ENCODE results near the gene MRPS18B.

MRPS18B gene

GRCh38 chr6:30610065-30610464, 7.6 kb upstream of the MRPS18B start:
- FAIRE-seq = no peak

DNA sequence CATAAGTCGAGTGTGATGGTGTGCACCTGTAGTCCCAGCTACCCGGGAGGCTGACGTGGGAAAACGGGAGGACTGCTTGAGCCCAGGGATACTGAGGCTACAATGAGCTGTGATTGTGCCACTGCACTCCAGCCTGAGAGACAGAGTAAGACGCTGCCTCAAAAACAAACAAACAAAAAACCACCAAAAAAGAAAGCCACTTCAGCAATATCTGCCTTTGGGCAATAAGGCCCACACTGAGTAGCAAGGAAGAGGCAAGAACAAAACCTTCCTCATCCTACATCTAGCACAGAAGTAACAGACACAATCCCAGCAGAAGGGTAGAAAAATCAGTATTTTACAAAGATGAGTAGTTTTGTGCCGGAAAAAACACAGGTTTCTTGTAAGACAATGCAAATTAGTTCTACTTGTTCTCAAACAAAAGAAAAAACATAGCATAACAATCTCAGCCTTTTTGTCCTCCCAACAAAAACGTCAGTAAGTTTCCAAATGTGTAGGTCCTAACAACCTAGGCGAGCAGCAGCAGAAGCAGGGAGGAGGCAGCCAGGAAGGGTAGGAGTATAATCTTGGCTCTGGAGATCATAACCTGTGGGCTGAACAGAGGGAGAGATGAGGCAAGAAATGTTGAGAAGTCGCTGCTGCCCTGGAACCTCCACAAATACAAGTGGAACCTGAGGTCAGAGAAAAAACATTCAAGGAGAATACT, 6.3 kb upstream of the MRPS18B start:
- FAIRE-seq = no peak

- no peak for FAIRE-seq
Measured at GRCh38 chr6:30611856-30612194, 5.8 kb upstream of the MRPS18B start.

- FAIRE-seq = no peak
Measured at GRCh38 chr6:30612213-30612612, 5.4 kb upstream of the MRPS18B start.

DNA sequence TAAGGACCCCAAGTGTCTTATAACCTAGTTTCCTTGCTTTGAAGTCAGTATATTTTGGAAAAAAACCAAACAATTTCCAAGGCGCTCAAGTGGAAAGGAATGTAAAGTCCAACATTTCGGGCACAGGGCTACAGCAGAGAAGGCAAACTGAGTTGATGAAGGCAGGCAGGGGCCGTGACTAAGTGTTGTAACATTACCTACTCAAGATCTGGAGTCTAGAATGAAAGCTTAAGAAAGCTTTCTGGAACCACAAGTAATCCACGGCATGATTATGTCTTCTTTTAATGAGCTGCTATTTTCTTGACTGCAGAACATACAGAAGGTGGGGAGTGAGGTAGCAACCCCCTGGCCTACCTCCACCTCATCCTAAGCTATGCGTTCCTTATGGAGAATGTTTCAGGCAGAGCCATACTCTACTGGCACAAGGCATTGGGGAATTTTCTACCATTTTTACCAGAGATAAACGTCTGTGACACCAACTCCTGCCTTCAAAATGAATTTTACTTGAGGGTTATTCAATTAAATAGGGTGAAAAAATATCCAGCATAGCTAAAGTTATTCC, 4.9 kb upstream of the MRPS18B start:
- no peak for FAIRE-seq

- FAIRE-seq = no peak
Measured at GRCh38 chr6:30613251-30614043, 4.2 kb upstream of the MRPS18B start.

GRCh38 chr6:30614044-30614842, 3.4 kb upstream of the MRPS18B start:
- no peak for FAIRE-seq

DNA sequence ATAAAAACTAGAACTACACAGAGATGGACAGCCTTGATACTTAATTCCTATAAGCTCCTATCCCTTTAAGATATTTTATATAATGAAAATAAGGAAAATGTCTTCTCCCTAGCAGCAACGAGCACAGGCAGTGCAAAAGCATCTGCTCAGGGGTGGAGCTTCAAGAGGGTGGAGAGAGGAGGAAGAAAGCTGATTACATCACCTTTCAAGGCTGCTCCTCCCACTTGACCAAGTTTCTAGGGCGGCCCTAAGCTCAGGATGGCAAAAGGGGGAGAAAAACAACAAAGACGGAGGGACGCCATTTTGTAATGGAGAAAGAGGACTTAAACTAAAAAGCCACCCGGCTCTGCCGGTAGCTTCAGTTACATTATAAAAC, 2.8 kb upstream of the MRPS18B start:
- peak; percentile 82 for FAIRE-seq

GRCh38 chr6:30615219-30615957, 2.3 kb upstream of the MRPS18B start:
- FAIRE-seq = no peak

DNA sequence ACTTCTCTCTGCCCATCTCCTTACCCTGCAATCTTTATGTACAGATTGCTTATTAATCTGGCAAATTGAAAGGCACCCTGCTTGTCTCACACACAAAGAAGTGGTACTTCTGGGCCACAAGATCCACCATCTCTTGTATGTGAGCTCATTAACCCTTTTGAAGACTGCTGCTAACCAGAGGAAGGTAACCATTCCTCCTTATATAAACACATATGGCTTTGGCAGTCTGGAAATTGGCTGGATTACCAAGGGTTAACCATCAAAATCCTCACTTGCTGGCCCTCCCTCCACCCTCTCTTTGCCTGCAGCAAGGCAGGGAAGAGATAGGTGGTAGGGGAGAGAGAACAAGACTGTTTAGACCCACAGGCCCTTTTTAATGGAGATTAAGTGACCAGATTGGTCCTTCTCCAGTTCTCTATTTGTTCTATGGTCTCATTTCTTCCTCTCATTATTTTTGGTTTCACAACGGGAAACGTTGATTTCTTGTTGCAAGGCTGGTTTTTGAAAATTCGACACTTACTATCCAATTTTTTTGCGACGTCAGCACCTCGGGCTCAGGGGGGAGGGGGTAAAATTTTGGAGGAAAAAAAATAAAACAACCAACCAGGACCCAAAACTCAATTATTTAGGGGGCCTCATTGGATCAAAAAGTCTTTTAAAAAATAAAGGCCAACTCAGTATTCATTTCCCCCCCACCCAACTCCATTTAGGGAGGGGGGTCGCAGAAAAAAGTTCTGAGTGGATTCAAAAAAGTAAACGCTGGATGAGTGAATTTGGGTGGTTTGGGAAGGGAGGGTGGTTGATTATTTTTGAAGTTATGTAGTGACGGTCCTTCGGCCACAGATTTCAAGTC, 1.5 kb upstream of the MRPS18B start:
- FAIRE-seq = no peak

- FAIRE-seq = peak; percentile 95
Measured at GRCh38 chr6:30616811-30617564, 652 bp upstream of the MRPS18B start, which contains the start of gene PPP1R10. TSS of gene PPP1R10 (minus strand) at chr6:30617243. CDS start at chr6:30609944, 7,299 bp downstream.

DNA sequence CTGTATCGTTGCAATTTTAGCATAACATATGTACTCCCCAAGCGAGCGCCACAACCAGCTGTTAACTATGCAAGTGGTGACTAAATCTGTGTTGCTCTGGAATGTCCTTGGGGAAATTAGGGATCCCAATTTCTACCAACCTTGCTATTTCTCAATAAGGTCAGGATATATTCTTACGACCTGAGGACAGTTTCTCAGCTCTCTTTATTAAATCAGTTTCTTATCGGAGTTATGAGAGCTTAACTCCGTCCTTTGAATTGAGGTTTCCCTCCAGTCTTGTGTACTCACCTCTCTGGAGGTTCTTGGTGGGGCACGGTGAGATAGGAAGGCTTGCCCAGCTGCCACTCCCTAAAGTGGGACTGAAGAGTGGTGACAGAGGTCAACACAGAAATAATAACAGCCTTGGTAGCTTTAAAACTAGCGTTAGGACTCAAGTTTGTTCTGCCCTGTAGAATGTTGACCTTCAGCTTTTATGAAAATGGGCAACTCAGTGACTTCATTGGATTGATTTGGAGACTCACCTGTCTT, 694 bp downstream of the MRPS18B start:
- FAIRE-seq = no peak

DNA sequence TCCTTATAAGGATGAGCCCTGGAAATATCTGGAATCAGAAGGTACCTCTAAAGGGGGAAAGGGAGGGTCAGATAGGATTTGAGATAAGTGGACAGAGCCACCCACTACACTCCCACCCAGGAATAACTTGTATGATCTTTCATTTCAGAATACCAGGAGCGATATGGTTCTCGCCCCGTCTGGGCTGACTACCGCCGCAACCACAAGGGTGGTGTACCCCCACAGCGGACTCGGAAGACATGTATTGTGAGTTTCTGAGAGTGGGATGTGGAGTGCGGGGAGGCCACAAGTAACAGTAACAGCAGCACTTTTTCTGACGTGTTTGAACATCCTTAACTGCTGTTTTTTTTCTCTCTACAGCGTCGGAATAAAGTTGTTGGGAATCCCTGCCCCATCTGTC, 1.9 kb downstream of the MRPS18B start:
- no peak for FAIRE-seq

DNA sequence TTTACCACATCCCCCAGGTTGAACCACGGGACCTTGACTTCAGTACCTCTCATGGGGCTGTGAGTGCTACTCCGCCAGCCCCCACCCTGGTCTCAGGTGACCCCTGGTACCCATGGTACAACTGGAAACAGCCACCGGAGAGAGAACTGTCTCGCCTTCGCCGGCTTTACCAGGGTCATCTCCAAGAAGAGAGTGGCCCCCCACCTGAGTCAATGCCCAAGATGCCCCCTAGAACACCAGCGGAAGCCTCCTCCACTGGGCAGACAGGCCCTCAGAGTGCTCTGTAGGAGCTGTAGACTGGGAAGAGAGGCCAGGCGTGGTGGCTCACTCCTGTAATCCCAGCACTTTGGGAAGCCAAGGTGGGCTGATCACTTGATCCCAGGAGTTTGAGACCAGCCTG, 7.9 kb downstream of the MRPS18B start:
- FAIRE-seq = no peak

DNA sequence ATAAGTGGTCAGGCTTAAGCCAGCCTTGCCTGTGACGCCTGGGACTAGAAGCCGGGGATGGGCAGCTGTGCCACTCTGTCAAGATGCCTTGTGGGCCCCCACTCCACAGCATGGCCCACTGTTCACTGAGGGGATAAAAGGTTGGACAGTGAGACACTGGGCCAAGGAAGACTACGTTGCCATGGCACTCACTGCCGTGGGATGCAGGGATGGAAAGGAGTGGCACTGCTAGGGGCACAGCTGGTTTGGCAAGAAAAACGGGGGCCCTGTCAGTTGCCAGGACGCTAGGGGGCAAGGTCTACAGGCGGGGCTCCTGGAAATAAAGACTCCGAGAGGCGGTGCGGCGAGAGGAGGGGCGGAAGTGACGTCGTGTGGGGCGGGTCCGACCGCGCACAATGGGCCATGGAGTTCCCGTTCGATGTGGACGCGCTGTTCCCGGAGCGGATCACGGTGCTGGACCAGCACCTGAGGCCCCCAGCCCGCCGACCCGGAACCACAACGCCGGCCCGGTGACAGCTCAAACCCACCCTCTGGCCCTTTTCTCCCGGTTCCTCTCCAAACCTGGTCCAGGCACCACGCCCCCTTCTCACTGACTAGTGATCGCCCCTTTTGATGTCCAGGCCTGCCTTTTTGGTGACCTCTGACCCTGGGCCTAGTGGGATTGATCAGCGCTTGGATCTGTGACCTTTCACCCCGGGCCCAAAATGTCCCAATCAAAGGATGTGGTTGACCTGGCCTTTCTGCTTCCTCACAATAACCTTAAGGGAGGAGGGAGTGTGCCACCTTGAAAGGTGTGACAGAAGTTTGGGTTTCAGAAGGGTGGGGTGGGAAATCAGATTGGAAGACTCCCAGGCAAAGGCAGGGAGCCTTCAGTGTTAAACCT, 9.1 kb downstream of the MRPS18B start, which contains the start of gene ATAT1:
Gene ATAT1 (plus strand): TSS at position 391 of the 883 bp plus-strand sequence.
- no peak for FAIRE-seq

- no peak for FAIRE-seq
Measured at GRCh38 chr6:30635834-30636233, 18.2 kb downstream of the MRPS18B start.

DNA sequence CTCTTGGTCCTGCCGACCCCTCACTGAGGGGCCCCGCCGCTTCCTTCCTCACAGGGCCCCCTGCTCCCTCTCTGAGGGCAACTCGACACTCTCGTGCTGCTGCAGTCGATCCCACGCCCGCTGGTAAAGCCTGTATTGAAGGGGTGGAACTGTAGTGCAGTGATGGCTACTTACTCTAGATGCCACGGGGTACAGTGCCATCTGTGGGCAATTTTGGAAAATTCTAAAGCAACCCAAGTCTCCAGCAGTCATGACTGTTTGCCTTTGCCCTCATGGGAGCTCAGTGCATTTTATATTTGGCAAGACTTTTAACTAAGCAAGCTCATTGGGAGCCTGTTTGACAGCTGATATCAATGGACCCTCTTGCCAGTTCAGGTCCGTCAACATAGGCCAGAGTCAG, 22.8 kb downstream of the MRPS18B start:
- FAIRE-seq = no peak

DNA sequence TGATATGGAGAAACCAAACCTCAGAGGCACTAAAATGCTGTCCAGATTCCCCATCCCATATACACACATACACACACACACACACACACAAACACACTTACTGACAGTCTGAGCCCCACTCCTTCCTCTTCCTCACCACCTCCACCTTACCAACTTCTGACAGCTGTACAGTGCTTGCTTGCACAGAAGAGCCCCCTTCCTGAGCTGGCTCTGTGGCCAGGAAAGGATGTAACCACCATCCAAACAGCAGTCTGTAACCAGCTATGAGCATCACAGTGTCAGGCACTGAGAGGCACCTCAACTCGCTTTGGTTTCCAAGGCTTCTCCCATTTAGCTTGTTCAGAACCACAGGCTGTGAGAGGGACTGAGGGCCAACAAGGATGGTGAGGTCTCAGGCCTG, 23.4 kb downstream of the MRPS18B start:
- no peak for FAIRE-seq

GRCh38 chr6:30643656-30644055, 26.0 kb downstream of the MRPS18B start:
- FAIRE-seq = no peak

Data from TTC549 (cell line).